GM10266 (cell line): Measurements from ENCODE around the gene ADIPOR1.
A peak's percentile ranks its signal among the peaks of the same experiment; 100 is the strongest.
"Not testable (repeated sequence)": the region's sequence is repeated elsewhere in the genome, so short reads cannot be mapped to it uniquely, and the experiment has no call there.

Experiments
- DNase-seq: peaks from one replicate; pipeline ENCODE4 v3.0.0; 2012; ENCODE audit errors: extremely low spot score
- CTCF ChIP-seq: IDR thresholded peaks from 2 replicates; pipeline ENCODE4 v1.5.1; 2012; ENCODE audit warnings: mild to moderate bottlenecking, low read depth; ENCODE audit not compliant: control insufficient read depth, insufficient read depth; ENCODE audit errors: missing control alignments

The ADIPOR1 gene

GRCh38 chr1:202957733-202958543 lies at the start of gene ADIPOR1:
TSS of gene ADIPOR1 (minus strand) at chr1:202958312. CDS start at chr1:202951070, 7,242 bp downstream.
- no peak for TF ChIP-seq CTCF
- DNase-seq = peak; percentile 98

GRCh38 chr1:203006948-203007871 lies 49.1 kb upstream of the ADIPOR1 start, which contains the start of gene TMEM183A:
TSS of gene TMEM183A (plus strand) at chr1:203007374. CDS start at chr1:203007466, 92 bp downstream.
- TF ChIP-seq CTCF = no peak
- peak; percentile 91 for DNase-seq

GRCh38 chr1:203005395-203006142 lies 47.5 kb upstream of the ADIPOR1 start:
- not testable (repeated sequence) for DNase-seq

- no peak for TF ChIP-seq CTCF
- DNase-seq = no peak
Measured at GRCh38 chr1:203002951-203003350, 44.8 kb upstream of the ADIPOR1 start.

GRCh38 chr1:203001986-203002385 lies 43.9 kb upstream of the ADIPOR1 start:
- DNase-seq = no peak
- no peak for TF ChIP-seq CTCF

GRCh38 chr1:203000217-203000944 lies 42.3 kb upstream of the ADIPOR1 start:
- no peak for TF ChIP-seq CTCF
- no peak for DNase-seq
